GM21717 (cell line): ENCODE measurements around the gene KLHL7.
A peak's percentile ranks its signal among the peaks of the same experiment; 100 is the strongest.
"Not testable (repeated sequence)": the region's sequence is repeated elsewhere in the genome, so short reads cannot be mapped to it uniquely, and the experiment has no call there.

Experiments used
- ATAC-seq: cut with Tn5 transposase; IDR thresholded peaks from one replicate; pipeline ENCODE4 v1.9.1; 2021; ENCODE audit warnings: mild to moderate bottlenecking, moderate library complexity; ENCODE audit not compliant: unreplicated experiment

Gene KLHL7

GRCh38 chr7:23168111-23168885 is 62.7 kb downstream of the KLHL7 start:
- no peak for ATAC-seq

- ATAC-seq: no peak
These were observed 70.4 kb downstream of the KLHL7 start for GRCh38 chr7:23175938-23176337.

- ATAC-seq: peak; percentile 96
These were observed 76.3 kb downstream of the KLHL7 start, which contains the start of gene NUP42 for GRCh38 chr7:23181684-23182553. Gene NUP42, plus strand, starts transcription at chr7:23182048. Its CDS starts 38 bp downstream, at chr7:23182086.

- no peak for ATAC-seq
These were observed 77.9 kb downstream of the KLHL7 start for GRCh38 chr7:23183279-23184012.

GRCh38 chr7:23184291-23184690 is 78.7 kb downstream of the KLHL7 start:
- ATAC-seq: no peak

- ATAC-seq: no peak
These were observed 79.2 kb downstream of the KLHL7 start for GRCh38 chr7:23184709-23185359.

- ATAC-seq: no peak
These were observed 80.4 kb downstream of the KLHL7 start for GRCh38 chr7:23185980-23186379.

GRCh38 chr7:23191022-23191421 is 85.4 kb downstream of the KLHL7 start:
- ATAC-seq: no peak

- ATAC-seq: not testable (repeated sequence)
These were observed 88.2 kb downstream of the KLHL7 start for GRCh38 chr7:23193650-23194227.

- no peak for ATAC-seq
These were observed 90.7 kb downstream of the KLHL7 start for GRCh38 chr7:23196306-23196705.

GRCh38 chr7:23197745-23198144 is 92.2 kb downstream of the KLHL7 start:
- ATAC-seq: not testable (repeated sequence)

GRCh38 chr7:23200331-23200730 is 94.7 kb downstream of the KLHL7 start:
- ATAC-seq: no peak

GRCh38 chr7:23204241-23204640 is 98.7 kb downstream of the KLHL7 start:
- no peak for ATAC-seq

GRCh38 chr7:23205577-23205908 is 100.0 kb downstream of the KLHL7 start:
- no peak for ATAC-seq

GRCh38 chr7:23205909-23206767 is 100.6 kb downstream of the KLHL7 start:
- no peak for ATAC-seq

- no peak for ATAC-seq
These were observed 101.4 kb downstream of the KLHL7 start for GRCh38 chr7:23207021-23207420.

- ATAC-seq: no peak
These were observed 102.3 kb downstream of the KLHL7 start for GRCh38 chr7:23207884-23208283.

- no peak for ATAC-seq
These were observed 102.7 kb downstream of the KLHL7 start for GRCh38 chr7:23208316-23208715.

- no peak for ATAC-seq
These were observed 104.9 kb downstream of the KLHL7 start for GRCh38 chr7:23210506-23210905.

GRCh38 chr7:23211589-23211988 is 106.0 kb downstream of the KLHL7 start:
- no peak for ATAC-seq
